HG02970 (cell line): ENCODE measurements around the gene DFFA.
A peak's percentile ranks its signal among the peaks of the same experiment; 100 is the strongest.
"Not testable (repeated sequence)": the region's sequence is repeated elsewhere in the genome, so short reads cannot be mapped to it uniquely, and the experiment has no call there.

Experiments used
- ATAC-seq: cut with Tn5 transposase; IDR thresholded peaks from one replicate; pipeline ENCODE4 v1.9.1; 2021; ENCODE audit warnings: mild to moderate bottlenecking, moderate library complexity, moderate number of reproducible peaks; ENCODE audit not compliant: unreplicated experiment, low FRiP score

Gene DFFA

GRCh38 chr1:10432910-10433700 is 39.2 kb downstream of the DFFA start:
- ATAC-seq: no peak

DNA sequence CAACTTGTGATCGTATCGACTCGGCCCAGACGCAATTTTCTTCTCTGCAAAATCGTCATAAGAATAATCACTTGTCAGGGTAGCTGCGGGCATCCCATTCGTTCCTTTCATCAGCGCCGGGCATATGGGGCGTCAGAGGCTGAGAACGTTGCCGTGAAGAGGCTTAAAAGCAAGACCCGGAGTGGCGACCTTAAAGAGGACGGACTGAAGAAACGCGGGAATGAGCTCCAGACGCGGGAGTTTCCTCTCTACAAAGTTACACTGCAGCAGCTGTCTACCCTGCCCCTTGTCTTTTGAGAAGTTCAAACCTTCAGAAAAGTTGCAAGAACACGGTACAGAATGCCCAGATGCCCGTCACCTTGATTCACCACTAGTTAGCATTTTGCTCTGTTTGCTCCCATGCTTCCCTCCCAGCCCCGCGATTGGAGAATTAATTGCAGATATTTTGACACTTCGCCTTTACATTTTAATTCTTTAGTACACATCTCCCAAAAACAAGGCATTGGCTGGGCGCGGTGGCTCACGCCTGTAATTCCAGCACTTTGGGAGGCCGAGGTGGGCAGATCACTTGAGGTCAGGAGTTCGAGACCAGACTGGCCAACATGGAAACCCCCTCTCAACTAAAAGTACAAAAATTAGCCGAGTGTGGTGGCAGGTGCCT is 41.1 kb downstream of the DFFA start:
- ATAC-seq: no peak

DNA sequence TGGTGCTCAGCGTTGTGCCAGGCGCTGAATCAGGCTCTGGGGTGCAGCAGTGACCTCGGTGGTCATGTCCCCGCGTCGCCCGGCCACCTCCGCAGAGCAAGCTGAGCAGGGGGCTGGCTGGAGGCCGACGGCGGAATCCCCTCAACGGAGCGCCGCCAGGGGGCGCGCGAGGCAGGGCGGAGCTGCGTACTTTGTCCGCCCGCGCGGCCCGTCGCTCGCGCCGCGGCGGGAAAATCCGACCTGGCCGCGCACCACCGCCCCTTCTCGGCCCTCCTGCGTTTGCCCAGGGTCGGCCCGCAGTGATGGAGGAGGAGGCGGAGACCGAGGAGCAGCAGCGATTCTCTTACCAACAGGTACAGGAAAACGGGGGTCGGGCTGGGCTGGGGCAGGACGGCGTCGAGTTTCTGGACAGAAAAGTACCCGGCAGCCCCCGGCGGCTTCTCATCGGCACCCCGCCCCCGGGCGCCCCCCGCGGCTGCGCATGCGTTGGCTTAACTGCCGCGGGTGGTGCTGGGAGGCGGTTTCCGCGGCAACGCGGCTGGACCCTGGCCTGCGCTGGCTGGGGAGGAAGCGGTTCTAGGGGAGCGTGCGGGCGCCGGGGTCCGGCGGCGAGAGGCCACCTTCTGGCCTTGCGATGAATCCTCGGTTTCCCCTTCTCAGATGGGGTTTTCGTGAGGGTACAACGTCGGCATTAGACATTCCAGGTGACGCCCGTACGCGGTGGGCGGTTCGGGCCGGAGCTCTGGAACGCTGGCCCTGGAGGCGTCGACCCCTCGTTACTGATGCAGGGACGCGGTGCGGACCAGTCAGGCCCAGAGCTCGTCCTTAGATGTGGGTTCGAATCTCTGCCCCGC is 41.9 kb downstream of the DFFA start, which contains the start of gene CENPS:
TSS of gene CENPS (plus strand) at position 218 of the 854 bp plus-strand sequence. CDS start at position 303, 85 bp downstream.
- ATAC-seq: peak; percentile 72

- ATAC-seq: no peak
Observed at GRCh38 chr1:10429868-10430215, 42.5 kb downstream of the DFFA start.

- no peak for ATAC-seq
Observed at GRCh38 chr1:10428984-10429383, 43.3 kb downstream of the DFFA start.

DNA sequence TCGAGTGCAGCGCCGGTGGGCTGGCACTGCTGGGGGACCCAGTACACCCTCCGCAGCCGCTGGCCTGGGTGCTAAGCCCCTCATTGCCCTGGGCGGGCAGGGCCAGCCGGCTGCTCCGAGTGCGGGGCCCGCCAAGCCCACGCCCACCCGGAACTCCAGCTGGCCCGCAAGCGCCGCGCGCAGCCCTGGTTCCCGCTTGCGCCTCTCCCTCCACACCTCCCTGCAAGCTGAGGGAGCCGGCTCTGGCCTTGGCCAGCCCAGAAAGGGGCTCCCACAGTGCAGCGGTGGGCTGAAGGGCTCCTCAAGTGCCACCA is 45.8 kb downstream of the DFFA start:
- ATAC-seq: not testable (repeated sequence)

- ATAC-seq: not testable (repeated sequence)
Observed at GRCh38 chr1:10425826-10426534, 46.3 kb downstream of the DFFA start.

- no peak for ATAC-seq
Observed at GRCh38 chr1:10424651-10425050, 47.7 kb downstream of the DFFA start.

DNA sequence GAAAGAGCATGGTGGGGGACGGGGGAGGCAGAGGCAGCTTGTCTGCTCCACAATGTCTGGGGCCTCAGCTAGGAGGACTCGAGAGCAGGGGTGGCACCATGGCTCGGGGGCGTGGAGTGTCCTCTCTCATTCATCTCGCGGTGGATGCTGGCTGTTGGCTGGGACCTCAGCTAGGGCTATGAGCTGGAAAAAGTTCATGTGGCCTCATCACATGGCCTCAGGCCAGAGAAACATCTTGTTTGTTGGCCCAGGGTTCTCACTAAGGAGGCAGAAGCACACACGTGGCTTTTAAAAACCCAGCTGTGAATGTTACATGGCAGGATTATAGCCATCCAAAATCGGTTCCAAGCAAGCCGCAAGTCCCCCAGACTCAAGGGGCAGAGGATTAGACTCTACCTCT is 48.3 kb downstream of the DFFA start:
- no peak for ATAC-seq

DNA sequence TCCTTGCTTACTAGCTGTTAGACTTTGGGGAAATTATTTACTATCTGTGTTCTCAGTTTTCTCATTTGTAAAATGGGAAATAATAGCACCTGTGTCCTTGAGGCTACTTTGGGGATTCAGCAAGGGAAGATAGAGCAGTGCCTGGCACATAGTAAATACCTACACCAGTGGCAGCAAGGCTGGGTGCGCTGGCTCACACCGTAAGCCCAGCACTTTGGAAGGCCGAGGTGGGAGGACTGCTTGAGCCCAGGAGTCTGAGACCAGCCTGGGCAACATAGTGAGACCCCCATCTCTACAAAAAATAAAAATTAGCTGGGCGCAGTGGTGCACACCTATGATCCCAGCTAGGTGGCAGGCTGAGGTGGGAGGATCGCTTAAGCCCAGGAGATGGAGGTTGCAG is 50.7 kb downstream of the DFFA start:
- ATAC-seq: no peak

DNA sequence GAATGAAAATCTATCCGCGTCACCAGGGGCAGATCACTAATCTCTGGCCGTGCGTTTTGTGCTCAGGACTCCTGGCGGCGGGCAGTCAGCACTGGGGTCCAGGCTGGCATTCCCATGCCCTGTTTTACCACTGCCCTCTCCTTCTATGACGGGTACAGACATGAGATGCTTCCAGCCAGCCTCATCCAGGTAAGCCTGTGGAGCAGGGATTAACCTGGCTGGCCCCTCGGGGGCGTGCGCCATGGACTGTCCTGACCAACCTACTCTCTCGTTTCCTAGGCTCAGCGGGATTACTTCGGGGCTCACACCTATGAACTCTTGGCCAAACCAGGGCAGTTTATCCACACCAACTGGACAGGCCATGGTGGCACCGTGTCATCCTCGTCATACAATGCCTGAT is 53.0 kb downstream of the DFFA start:
- ATAC-seq: no peak

- ATAC-seq: not testable (repeated sequence)
Observed at GRCh38 chr1:10418741-10419140, 53.6 kb downstream of the DFFA start.

GRCh38 chr1:10415967-10416366 is 56.4 kb downstream of the DFFA start:
- ATAC-seq: not testable (repeated sequence)

- no peak for ATAC-seq
Observed at GRCh38 chr1:10415211-10415930, 57.0 kb downstream of the DFFA start.

DNA sequence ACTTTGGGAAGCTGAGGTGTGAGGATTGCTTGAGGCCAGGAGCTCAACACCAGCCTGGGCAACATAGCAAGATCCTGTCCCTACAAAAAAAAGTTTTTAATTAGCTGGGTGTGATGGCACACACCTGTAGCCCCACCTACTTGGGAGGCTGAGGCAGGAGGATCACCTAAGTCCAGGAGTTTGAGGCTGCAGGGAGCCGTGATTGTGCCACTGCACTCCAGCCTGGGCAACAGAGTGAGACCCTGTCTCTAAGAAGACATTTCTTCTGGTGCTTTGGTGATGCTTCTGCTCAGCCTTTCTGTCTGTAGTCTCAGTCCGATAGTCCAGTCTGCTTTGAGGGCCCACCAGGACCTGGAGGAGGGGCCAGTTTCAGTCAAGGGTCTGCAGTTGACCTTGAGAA is 65.1 kb downstream of the DFFA start:
- no peak for ATAC-seq
